BJ (cell line): Measurements from ENCODE around the gene GJC2. TPM values are rescaled to one million over a fixed set of nuclear protein-coding genes. Genes with fewer than 3 reads are reported as not detected.

ENCODE experiments used
- CTCF ChIA-PET: fragments of 350-600 bp; formaldehyde crosslinking; extraction: SDS; loops from one replicate; lab custom pipeline; 2021; ENCODE audit warnings: antibody characterized with exemption, inconsistent platforms; lab: Yijun Ruan, JAX
- POLR2A ChIA-PET: fragments of 300-600 bp; sonication (Branson Sonifier 250); formaldehyde crosslinking; extraction: SDS; loops from one replicate; lab custom pipeline; 2021; ENCODE audit warnings: antibody characterized with exemption; lab: Charles Lee
- DNase-seq: peaks from one replicate; pipeline ENCODE4 v3.0.0-alpha.2; 2011; ENCODE audit warnings: low read depth
- H3K27me3 ChIP-seq: 2 replicates; pipeline ENCODE4 v1.6.0; 2011; ENCODE audit warnings: low read length; ENCODE audit not compliant: control insufficient read depth, insufficient read depth
- H3K36me3 ChIP-seq: 2 replicates; pipeline ENCODE4 v1.5.1; 2011; ENCODE audit warnings: low read length; ENCODE audit not compliant: control insufficient read depth, insufficient read depth
- H3K4me3 ChIP-seq: 2 replicates; pipeline ENCODE4 v1.5.1; 2011; ENCODE audit warnings: low read depth, mild to moderate bottlenecking, control low read depth, low read length
- CTCF ChIP-seq: IDR thresholded peaks from 2 replicates; pipeline ENCODE4 v1.5.1; 2011; ENCODE audit warnings: low read depth, mild to moderate bottlenecking, control low read depth, inconsistent platforms, low read length, moderate library complexity; ENCODE audit not compliant: insufficient read depth
- polyA plus RNA-seq: library from polyadenylated mRNA; depleted of rRNA; stranded (reverse); fragments of >200 nt; gene quantifications from 2 replicates; pipeline ENCODE4 v1.2.3, GENCODE V29; 2011

GJC2 gene
- polyA plus RNA-seq, 1 experiment, result 0.92 TPM

GRCh38 chr1:228136901-228137300, 12.8 kb upstream of the GJC2 start:
- H3K27me3 ChIP-seq, result peaks cover 12% of the 10 kb centered on the region
- no peak for DNase-seq
- H3K36me3 ChIP-seq, result peaks cover 1% of the 10 kb centered on the region
- TF ChIP-seq CTCF, result no peak
- H3K4me3 ChIP-seq, result no peak overlapping the region
- ChIA-PET POLR2A (no interaction called here), CTCF (interaction anchor here (0.8 to 1.8 kb wide), 5 partner anchors 17 to 379 kb away, joined by 3 to 7 read pairs (median 3); partner anchors contain the start of gene IBA57)

- no peak for DNase-seq
- peak overlapping the region; percentile 98 for H3K4me3 ChIP-seq
- ChIA-PET POLR2A (no interaction called here), CTCF (interaction anchor here (1.6 kb wide), 1 partner anchor 9 kb away, joined by 5 read pairs; no protein-coding TSS in a partner anchor)
- peaks cover 8% of the 10 kb centered on the region for H3K27me3 ChIP-seq
- no peak for TF ChIP-seq CTCF
- peaks cover 8% of the 10 kb centered on the region for H3K36me3 ChIP-seq
Observed at GRCh38 chr1:228139406-228139930, 10.3 kb upstream of the GJC2 start.

DNA sequence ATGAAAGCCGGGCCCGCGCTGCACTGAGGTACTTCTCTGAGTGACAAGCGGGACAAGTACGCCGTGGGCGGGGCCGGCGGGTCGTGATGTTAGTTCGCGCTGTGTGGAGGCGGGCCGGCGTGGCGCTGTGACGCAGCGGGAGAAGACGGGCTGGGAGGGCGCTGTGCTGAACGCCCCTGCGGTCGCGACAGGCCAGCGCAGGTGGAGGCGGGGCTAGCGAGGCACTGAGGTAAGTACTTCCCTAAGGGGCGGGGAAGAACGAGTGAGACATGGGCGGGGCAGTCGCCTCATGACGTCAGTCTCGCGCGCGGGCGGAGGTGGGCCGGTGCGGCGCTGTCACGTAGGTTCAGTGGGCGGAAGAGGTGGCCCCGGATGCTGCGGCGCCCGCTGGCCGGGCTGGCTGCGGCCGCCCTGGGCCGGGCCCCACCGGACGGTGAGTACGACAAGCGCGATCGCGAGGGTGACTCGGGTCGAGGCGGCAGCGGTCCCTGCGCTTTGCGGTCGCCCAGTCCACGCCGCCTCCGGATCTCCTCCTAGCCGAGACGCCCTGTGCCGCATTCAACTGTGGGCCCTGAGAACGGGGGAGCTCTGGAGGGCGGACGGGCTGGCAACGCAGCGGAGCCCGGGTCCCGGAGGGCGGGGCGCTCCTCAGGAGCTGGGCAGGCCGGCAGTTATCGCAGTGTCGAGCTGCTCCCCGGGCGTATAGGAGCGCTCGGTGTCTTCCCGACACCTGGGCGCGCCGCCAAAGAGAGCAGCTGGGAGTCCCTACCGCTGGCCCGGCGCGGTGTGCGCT, 9.6 kb upstream of the GJC2 start, which contains the start of gene GUK1:
GUK1 (plus strand) TSS at position 349 of the 793 bp plus-strand sequence; CDS start at position 373, 24 bp downstream.
- peak within 1 kb of the TSS; percentile 98 for H3K4me3 ChIP-seq
- TF ChIP-seq CTCF, result 0 out of 2 replicates have a peak, but pooled peaks have one; percentile 23
- peaks cover 3% of the 10 kb centered on the region for H3K27me3 ChIP-seq
- CTCF ChIA-PET, result interaction anchor here (1.0 to 1.6 kb wide), 3 partner anchors 9 to 25 kb away, joined by 3 to 5 read pairs (median 4); partner anchors contain the start of gene IBA57
- DNase-seq, result peak; percentile 98
- POLR2A ChIA-PET, result no interaction called here
- H3K36me3 ChIP-seq, result peaks cover 8% of the 10 kb centered on the region

GRCh38 chr1:228140724-228141225, 9.0 kb upstream of the GJC2 start:
- ChIA-PET POLR2A (no interaction called here), CTCF (interaction anchor here (1.0 kb wide), 2 partner anchors 11 to 25 kb away, joined by 3 to 4 read pairs; partner anchors contain the start of gene IBA57)
- peaks cover 3% of the 10 kb centered on the region for H3K27me3 ChIP-seq
- TF ChIP-seq CTCF, result no peak
- peaks cover 12% of the 10 kb centered on the region for H3K36me3 ChIP-seq
- H3K4me3 ChIP-seq, result peak overlapping the region; percentile 98
- no peak for DNase-seq
